G401 (cell line): Measurements from ENCODE around the gene PIN1. TPM values are rescaled to one million over a fixed set of nuclear protein-coding genes. Genes with fewer than 3 reads are reported as not detected.
"Not testable (repeated sequence)": the region's sequence is repeated elsewhere in the genome, so short reads cannot be mapped to it uniquely, and the experiment has no call there.

Experiments used
- DNase-seq: peaks from one replicate; pipeline ENCODE4 v3.0.0-alpha.2; 2015; ENCODE audit warnings: low spot score
- in situ Hi-C: cut with HindIII; loops from 2 replicates; pipeline ENCODE4 v1.10.0; 2016; ENCODE audit warnings: low sequenced_read_pairs, mixed read lengths
- total RNA-seq: library from RNA; depleted of rRNA; stranded (reverse); fragments of >200 nt; shearing (Covaris generic); gene quantifications from 2 replicates; pipeline ENCODE4 v1.2.3, GENCODE V29; 2014; rRNA removed

PIN1 gene
- 222 and 282 TPM in 2 replicates for total RNA-seq

- in situ Hi-C loops: no loop called here
- DNase-seq: peak; percentile 99
Observed at GRCh38 chr19:9834726-9835506, at the start of gene PIN1. TSS of gene PIN1 (plus strand) at chr19:9835318. CDS start at chr19:9835345, 27 bp downstream.

GRCh38 chr19:9785367-9786331 is 49.5 kb upstream of the PIN1 start:
- in situ Hi-C loops: no loop called here
- DNase-seq: peak; percentile 95

- DNase-seq: no peak
- in situ Hi-C loops: no loop called here
Observed at GRCh38 chr19:9786342-9786741, 48.8 kb upstream of the PIN1 start.

GRCh38 chr19:9786819-9787218 is 48.3 kb upstream of the PIN1 start:
- DNase-seq: no peak
- in situ Hi-C loops: no loop called here

GRCh38 chr19:9788604-9789003 is 46.5 kb upstream of the PIN1 start:
- DNase-seq, in situ Hi-C loops: not testable (repeated sequence)

GRCh38 chr19:9789066-9789465 is 46.1 kb upstream of the PIN1 start:
- in situ Hi-C loops: no loop called here
- DNase-seq: no peak

- in situ Hi-C loops, DNase-seq: not testable (repeated sequence)
Observed at GRCh38 chr19:9789579-9789978, 45.5 kb upstream of the PIN1 start.

- in situ Hi-C loops, DNase-seq: not testable (repeated sequence)
Observed at GRCh38 chr19:9791073-9791367, 44.1 kb upstream of the PIN1 start.

GRCh38 chr19:9791552-9792205 is 43.4 kb upstream of the PIN1 start:
- in situ Hi-C loops: no loop called here
- peak; percentile 93 for DNase-seq

- DNase-seq: peak; percentile 91
- in situ Hi-C loops: no loop called here
Observed at GRCh38 chr19:9792206-9793070, 42.7 kb upstream of the PIN1 start.

- in situ Hi-C loops: no loop called here
- DNase-seq: peak; percentile 46
Observed at GRCh38 chr19:9793071-9793591, 42.0 kb upstream of the PIN1 start.

GRCh38 chr19:9796113-9796773 is 38.9 kb upstream of the PIN1 start:
- in situ Hi-C loops: no loop called here
- peak; percentile 93 for DNase-seq

GRCh38 chr19:9797871-9798270 is 37.2 kb upstream of the PIN1 start:
- no peak for DNase-seq
- in situ Hi-C loops: no loop called here

- DNase-seq: no peak
- in situ Hi-C loops: no loop called here
Observed at GRCh38 chr19:9799162-9799561, 36.0 kb upstream of the PIN1 start.

- in situ Hi-C loops: no loop called here
- DNase-seq: no peak
Observed at GRCh38 chr19:9801976-9802375, 33.1 kb upstream of the PIN1 start.

- DNase-seq: no peak
- in situ Hi-C loops: no loop called here
Observed at GRCh38 chr19:9806803-9807202, 28.3 kb upstream of the PIN1 start.

GRCh38 chr19:9808855-9809824 is 26.0 kb upstream of the PIN1 start:
- DNase-seq: no peak
- in situ Hi-C loops: no loop called here
